C4-2B (cell line): ENCODE results near the gene KRTAP10-2.
A peak's percentile ranks its signal among the peaks of the same experiment; 100 is the strongest.

ENCODE experiments used
- H3K27ac ChIP-seq: fragments of 450-650 bp; 2 replicates; pipeline ENCODE4 v1.5.1; 2017
- ZFX ChIP-seq: fragments of 450-650 bp; IDR thresholded peaks from 2 replicates; pipeline ENCODE4 v1.6.1; 2017
- TF ChIP-seq, protein P1 (sequence below): fragments of 450-650 bp; conservative IDR thresholded peaks from 2 replicates; pipeline ENCODE4 v1.5.1; 2017; ENCODE audit warnings: mild to moderate bottlenecking

KRTAP10-2 gene

DNA sequence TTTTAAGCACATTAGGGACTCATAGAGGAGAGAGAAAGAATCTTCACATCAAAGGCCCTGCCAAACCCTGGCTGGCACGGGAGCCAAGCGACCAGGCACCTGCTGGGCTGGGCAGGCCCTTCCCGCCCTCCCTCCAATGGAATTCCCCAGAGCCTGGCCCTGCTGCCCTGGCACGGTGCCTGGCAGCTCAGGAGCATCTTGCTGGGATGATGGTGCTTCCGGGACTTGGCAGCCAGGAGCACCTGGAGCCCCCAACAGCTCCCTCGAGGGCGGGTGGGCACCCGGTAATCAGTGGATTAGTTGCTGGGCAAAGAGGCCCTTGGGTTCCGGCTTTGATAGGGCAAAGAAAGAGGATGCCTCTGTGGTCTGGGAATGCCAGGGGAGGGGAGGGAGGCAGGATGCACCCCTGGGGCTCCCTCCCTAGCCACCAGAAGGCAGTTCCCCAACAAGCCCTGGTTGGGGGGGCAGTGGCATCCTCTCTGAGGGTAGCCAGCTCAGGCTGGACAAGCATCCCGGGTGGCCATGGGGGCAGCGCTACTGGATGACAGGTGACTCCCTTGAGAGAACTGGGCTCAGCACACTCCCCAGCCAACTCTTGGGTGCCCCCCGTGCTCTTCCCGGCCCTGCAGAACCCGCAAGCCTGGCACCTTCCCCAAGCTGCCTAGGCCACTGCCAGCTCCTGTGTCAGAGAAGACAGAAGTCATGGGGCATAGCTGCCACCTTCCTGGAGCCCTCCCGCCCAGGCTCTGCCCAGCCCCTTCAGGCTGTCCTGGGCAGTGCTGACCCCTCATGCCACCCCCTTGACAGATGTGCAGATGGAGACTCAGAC is 37.7 kb downstream of the KRTAP10-2 start:
- no peak overlapping the region for H3K27ac ChIP-seq
- TF ChIP-seq, protein P1, sequence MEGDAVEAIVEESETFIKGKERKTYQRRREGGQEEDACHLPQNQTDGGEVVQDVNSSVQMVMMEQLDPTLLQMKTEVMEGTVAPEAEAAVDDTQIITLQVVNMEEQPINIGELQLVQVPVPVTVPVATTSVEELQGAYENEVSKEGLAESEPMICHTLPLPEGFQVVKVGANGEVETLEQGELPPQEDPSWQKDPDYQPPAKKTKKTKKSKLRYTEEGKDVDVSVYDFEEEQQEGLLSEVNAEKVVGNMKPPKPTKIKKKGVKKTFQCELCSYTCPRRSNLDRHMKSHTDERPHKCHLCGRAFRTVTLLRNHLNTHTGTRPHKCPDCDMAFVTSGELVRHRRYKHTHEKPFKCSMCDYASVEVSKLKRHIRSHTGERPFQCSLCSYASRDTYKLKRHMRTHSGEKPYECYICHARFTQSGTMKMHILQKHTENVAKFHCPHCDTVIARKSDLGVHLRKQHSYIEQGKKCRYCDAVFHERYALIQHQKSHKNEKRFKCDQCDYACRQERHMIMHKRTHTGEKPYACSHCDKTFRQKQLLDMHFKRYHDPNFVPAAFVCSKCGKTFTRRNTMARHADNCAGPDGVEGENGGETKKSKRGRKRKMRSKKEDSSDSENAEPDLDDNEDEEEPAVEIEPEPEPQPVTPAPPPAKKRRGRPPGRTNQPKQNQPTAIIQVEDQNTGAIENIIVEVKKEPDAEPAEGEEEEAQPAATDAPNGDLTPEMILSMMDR = no peak

DNA sequence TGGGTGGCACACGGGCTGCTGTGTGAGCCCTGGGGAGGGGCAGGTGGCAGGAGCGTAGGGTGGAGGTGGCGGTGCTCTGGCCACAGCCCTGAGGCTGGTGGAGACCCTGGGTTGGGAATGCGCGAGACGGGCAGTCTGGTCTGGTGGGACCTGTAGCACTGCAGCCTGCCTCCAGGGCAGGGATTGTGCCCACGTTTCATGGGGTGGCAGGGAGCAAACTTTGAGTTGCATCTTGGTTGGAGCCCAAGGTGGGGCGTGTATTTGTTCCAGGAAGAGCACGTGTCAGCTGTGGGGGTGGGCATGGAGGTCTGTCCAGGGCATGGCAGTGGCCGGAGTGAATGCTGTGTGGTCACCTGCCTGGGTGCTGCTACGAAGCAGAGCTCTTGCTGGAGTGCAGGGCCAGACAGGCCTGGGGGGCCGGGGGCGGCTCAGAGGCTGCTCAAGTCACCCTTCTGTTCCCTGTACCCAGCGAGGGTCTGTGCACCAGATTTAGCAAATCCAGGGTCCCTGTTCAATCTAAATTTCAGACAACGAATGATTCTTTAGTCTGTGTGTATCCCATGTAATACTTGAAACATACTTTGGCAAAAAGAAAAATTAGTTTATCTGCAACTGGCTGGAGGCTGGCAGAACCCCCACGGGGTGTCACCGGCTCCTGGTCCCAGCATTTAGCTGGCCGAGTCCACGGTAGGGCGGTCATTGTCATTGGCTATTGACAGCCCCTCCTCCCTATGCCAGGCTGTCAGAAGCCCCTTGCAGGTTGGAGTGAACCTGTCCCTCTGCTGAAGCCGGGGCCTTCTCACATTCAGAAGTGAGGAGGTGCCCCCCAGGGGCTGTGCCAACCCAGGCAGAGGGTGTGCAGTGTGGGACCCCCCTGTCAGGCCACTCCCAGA is 38.6 kb downstream of the KRTAP10-2 start:
- no peak overlapping the region for H3K27ac ChIP-seq
- no peak for TF ChIP-seq ZFX
- TF ChIP-seq, protein P1 = no peak

DNA sequence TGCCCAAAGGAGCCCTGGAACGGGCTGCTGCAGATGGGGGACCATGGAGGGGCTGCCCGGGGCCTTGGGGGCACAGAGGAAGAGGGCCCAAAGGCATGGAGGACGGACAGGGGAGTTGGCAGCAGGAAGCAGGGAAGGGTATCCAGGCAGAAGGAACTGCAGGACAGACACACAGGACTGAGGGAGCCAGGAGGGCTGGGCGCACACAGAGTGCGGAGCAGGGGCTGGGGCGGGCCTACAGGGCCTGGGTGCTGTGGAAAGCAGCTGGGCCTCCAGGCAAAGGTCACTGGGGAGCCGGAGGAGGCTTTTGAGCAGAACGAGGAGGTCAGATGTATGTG is 39.4 kb downstream of the KRTAP10-2 start:
- no peak overlapping the region for H3K27ac ChIP-seq
- TF ChIP-seq ZFX = no peak
- TF ChIP-seq, protein P1 = no peak

DNA sequence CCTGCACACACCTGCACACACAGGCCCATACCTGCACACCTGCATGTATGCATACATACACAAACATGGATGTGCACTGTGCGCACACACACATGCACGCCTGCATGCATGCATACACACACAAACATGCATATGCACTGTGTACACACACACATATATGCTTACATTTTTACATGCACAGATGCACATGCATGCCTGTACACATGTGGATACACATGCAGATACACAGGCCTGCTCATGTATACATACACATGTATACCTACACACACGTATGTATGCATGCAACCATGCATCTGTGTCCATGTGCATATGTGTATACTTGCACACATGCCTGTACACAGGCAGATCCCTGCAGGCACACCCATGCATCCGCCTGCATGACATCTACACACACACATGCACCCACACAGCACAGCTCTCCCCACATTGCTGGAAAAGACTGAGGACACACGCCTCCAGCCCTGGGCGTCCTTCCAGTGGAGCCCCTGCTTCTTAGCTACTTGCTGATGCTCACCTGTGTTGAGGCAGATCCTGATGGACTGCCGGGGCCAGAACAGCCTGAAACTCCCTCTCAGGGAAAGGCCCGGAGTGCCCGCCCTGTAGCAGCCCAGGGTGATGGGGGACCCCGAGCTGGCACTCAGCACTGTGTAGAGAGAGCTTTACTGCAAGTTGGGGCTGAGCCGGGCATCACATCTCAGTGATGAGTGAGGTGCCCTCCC is 39.9 kb downstream of the KRTAP10-2 start:
- H3K27ac ChIP-seq = no peak overlapping the region
- TF ChIP-seq, protein P1 = no peak
- TF ChIP-seq ZFX = no peak

DNA sequence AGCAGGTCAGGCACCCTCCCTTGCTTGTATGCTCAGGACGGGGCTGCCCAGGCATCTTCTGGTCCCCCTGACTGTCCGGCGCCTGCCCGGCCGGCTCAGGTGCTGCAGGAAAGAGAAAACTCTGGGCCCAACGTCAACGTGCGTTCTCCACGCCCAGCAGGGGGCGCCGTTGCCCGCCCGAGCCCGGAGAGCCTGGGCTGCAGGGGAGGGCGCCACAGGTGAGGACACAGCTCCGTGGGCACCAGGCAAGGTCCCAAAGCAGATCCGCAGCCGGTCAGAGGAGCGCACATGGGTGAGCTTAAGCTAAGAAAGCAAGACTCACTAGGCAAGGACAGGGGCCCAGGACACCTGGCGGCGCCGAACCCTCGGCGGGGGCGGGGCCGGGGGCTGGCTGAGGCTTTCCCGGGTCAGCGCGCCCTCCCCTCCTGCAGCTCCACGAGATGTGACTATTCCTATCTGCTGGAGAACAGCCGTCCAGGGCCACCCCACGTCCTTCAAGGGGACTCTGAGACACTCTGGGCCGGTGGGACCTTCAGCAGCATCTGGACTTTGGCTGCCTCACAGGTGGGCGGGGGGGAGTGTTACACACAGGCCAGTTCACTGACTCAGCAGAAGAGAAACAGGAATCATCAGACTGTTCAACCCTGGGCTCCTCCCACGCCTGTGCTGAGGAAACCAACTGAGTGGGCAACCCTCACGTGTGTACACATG is 40.6 kb downstream of the KRTAP10-2 start:
- H3K27ac ChIP-seq = no peak overlapping the region
- TF ChIP-seq ZFX = no peak
- TF ChIP-seq, protein P1 = peak; percentile 86

DNA sequence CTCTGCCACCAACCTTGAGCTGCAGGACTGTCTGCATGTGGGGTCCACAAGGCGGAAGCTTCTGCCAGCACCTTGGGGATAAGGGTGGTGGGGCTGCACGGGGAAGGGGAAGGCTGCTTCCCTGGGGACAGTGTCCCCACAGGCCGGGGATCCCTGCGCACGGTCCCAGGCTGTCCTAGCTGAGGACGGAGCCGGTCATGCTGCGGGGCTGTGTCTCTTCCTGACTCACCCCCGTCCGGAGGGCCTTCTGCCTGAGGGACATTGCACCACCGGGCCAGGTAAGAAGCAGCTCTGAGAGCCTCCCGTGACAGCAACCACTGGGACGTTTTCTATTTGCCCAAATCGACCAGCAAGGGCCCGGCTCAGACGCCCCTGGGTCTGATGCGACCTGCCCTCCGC is 41.2 kb downstream of the KRTAP10-2 start:
- TF ChIP-seq ZFX = no peak
- TF ChIP-seq, protein P1 = no peak
- no peak overlapping the region for H3K27ac ChIP-seq
